GM12892 (cell line): Measurements from ENCODE around the gene DLX1.

Experiments used
- POLR2A ChIP-seq: IDR thresholded peaks from 2 replicates; pipeline ENCODE4 v1.6.1; 2011; ENCODE audit warnings: low read depth, low read length, control low read depth
- TAF1 ChIP-seq: IDR thresholded peaks from 2 replicates; pipeline ENCODE4 v1.6.1; 2011; ENCODE audit warnings: low read depth, mild to moderate bottlenecking, control low read depth, low read length, borderline replicate concordance

- TF ChIP-seq POLR2A (no peak), TAF1 (no peak)
Observed at GRCh38 chr2:172101821-172102390, 16.6 kb downstream of the DLX1 start.
